IMR-90 (cell line): ENCODE data around the gene FSTL5. TPM values are rescaled to one million over a fixed set of nuclear protein-coding genes. Genes with fewer than 3 reads are reported as not detected.

Experiments used
- ATAC-seq: fragments of 200-7000 bp; cut with Tn5 transposase; 2 replicates; pipeline ENCODE4 v1.9.1; 2020; ENCODE audit warnings: low read depth, mild to moderate bottlenecking, moderate library complexity
- BruUV-seq: library from RNA; stranded (reverse); fragments of 400-500 nt; replicated peaks from 2 replicates; lab custom pipeline; 2021; lab: Mats Ljungman, UMichigan
- CTCF ChIA-PET: fragments of 300-600 bp; formaldehyde crosslinking; extraction: SDS; loops from one replicate; lab custom pipeline; 2021; ENCODE audit warnings: antibody characterized with exemption; lab: Yijun Ruan, JAX
- POLR2A ChIA-PET: fragments of 300-600 bp; sonication (Branson Sonifier 250); formaldehyde crosslinking; loops from one replicate; lab custom pipeline; 2022; ENCODE audit warnings: antibody characterized with exemption; ENCODE audit not compliant: unreplicated experiment; lab: Charles Lee
- DNase-seq: peaks from one replicate; pipeline ENCODE4 v3.0.0; 2013
- H2AFZ ChIP-seq: replicated peaks from 2 replicates; pipeline ENCODE3; 2013; ENCODE audit warnings: low read length, mild to moderate bottlenecking; ENCODE audit not compliant: poor library complexity
- H2AK5ac ChIP-seq: 2 replicates; pipeline ENCODE4 v1.6.1; 2013; ENCODE audit warnings: low read depth, low read length, inconsistent platforms
- H2AK9ac ChIP-seq: replicated peaks from 2 replicates; pipeline ENCODE3; 2013; ENCODE audit warnings: mild to moderate bottlenecking, low read depth, low read length, moderate library complexity; ENCODE audit not compliant: poor library complexity
- H2BK120ac ChIP-seq: 2 replicates; pipeline ENCODE4 v1.6.1; 2013; ENCODE audit warnings: low read depth, low read length, inconsistent platforms
- H2BK15ac ChIP-seq: 3 replicates; pipeline ENCODE4 v1.6.1; 2013; ENCODE audit warnings: low read depth, low read length, inconsistent platforms
- H2BK20ac ChIP-seq: 2 replicates; pipeline ENCODE4 v1.6.1; 2013; ENCODE audit warnings: low read depth, mild to moderate bottlenecking, inconsistent platforms, low read length, moderate library complexity
- H2BK5ac ChIP-seq: 2 replicates; pipeline ENCODE4 v1.6.1; 2013; ENCODE audit warnings: mild to moderate bottlenecking, low read depth, low read length, inconsistent platforms; ENCODE audit not compliant: poor library complexity, severe bottlenecking
- H3K14ac ChIP-seq: replicated peaks from 2 replicates; pipeline ENCODE4 v1.6.1; 2013; ENCODE audit warnings: low read depth, low read length, inconsistent platforms
- H3K18ac ChIP-seq: 2 replicates; pipeline ENCODE4 v1.6.1; 2013; ENCODE audit warnings: low read depth, low read length, control low read depth
- H3K23ac ChIP-seq: 2 replicates; pipeline ENCODE4 v1.6.1; 2013; ENCODE audit warnings: low read depth, low read length, inconsistent platforms
- H3K27ac ChIP-seq: 2 replicates; pipeline ENCODE4 v1.5.1; 2013; ENCODE audit warnings: mild to moderate bottlenecking, control low read depth, low read length; ENCODE audit not compliant: insufficient read depth
- H3K27me3 ChIP-seq: 2 replicates; pipeline ENCODE4 v1.6.1; 2013; ENCODE audit warnings: low read length; ENCODE audit not compliant: control insufficient read depth, insufficient read depth
- H3K36me3 ChIP-seq: 2 replicates; pipeline ENCODE4 v1.6.1; 2013; ENCODE audit warnings: low read length, mixed read lengths; ENCODE audit not compliant: control insufficient read depth, insufficient read depth
- H3K4ac ChIP-seq: 2 replicates; pipeline ENCODE4 v1.6.1; 2013; ENCODE audit warnings: low read depth, low read length, inconsistent platforms
- H3K4me1 ChIP-seq: 2 replicates; pipeline ENCODE4 v1.6.1; 2013; ENCODE audit warnings: low read length, mixed read lengths; ENCODE audit not compliant: control insufficient read depth, insufficient read depth
- H3K4me2 ChIP-seq: 2 replicates; pipeline ENCODE4 v1.6.1; 2013; ENCODE audit warnings: low read depth, mild to moderate bottlenecking, control low read depth, low read length, moderate library complexity
- H3K4me3 ChIP-seq: 2 replicates; pipeline ENCODE4 v1.5.1; 2013; ENCODE audit warnings: low read depth, mild to moderate bottlenecking, control low read depth, low read length, moderate library complexity; ENCODE audit not compliant: insufficient read depth
- H3K56ac ChIP-seq: 2 replicates; pipeline ENCODE4 v1.6.1; 2013; ENCODE audit warnings: low read length, inconsistent platforms; ENCODE audit not compliant: insufficient read depth; ENCODE audit errors: extremely low read depth
- H3K79me1 ChIP-seq, 2 experiments: 2 replicates each; pipeline ENCODE4 v1.6.1; 2013; ENCODE audit warnings: low read length in 2 of 2, inconsistent platforms in 1 of 2, low read depth in 1 of 2
- H3K9ac ChIP-seq: 2 replicates; pipeline ENCODE4 v1.6.1; 2013; ENCODE audit warnings: low read depth, low read length, control low read depth
- H3K9me1 ChIP-seq: 2 replicates; pipeline ENCODE4 v1.6.1; 2013; ENCODE audit warnings: low read length, inconsistent platforms; ENCODE audit not compliant: insufficient read depth
- H3K9me3 ChIP-seq: 2 replicates; pipeline ENCODE4 v1.6.1; 2013; ENCODE audit warnings: low read length; ENCODE audit not compliant: control insufficient read depth, insufficient read depth
- H4K20me1 ChIP-seq: 2 replicates; pipeline ENCODE4 v1.6.1; 2013; ENCODE audit warnings: low read length, inconsistent platforms; ENCODE audit not compliant: insufficient read depth
- H4K5ac ChIP-seq: 2 replicates; pipeline ENCODE4 v1.6.1; 2013; ENCODE audit warnings: mild to moderate bottlenecking, low read depth, low read length, control low read depth
- H4K8ac ChIP-seq, 2 experiments: 2 replicates each; pipeline ENCODE4 v1.6.1; 2013; ENCODE audit warnings: low read depth in 2 of 2, low read length in 2 of 2, control low read depth in 1 of 2, inconsistent platforms in 1 of 2
- H4K91ac ChIP-seq: 2 replicates; pipeline ENCODE4 v1.6.1; 2013; ENCODE audit warnings: low read depth, low read length, inconsistent platforms; ENCODE audit not compliant: insufficient read depth
- BHLHE40 ChIP-seq: fragments of 150-350 bp; IDR thresholded peaks from 2 replicates; pipeline ENCODE4 v1.6.1; 2016; ENCODE audit warnings: mild to moderate bottlenecking, low read depth, low read length
- CEBPB ChIP-seq: IDR thresholded peaks from 2 replicates; pipeline ENCODE4 v1.6.1; 2012; ENCODE audit warnings: low read depth, low read length, improper control_type of control experiment
- MAFK ChIP-seq: IDR thresholded peaks from 2 replicates; pipeline ENCODE4 v1.6.1; 2012; ENCODE audit warnings: low read depth, low read length, improper control_type of control experiment
- MAZ ChIP-seq: IDR thresholded peaks from 2 replicates; pipeline ENCODE4 v1.6.1; 2012; ENCODE audit warnings: low read depth, mild to moderate bottlenecking, low read length, improper control_type of control experiment, moderate library complexity, borderline replicate concordance
- MXI1 ChIP-seq: IDR thresholded peaks from 2 replicates; pipeline ENCODE4 v1.6.1; 2012; ENCODE audit warnings: low read depth, mild to moderate bottlenecking, low read length, moderate library complexity, borderline replicate concordance
- WGBS, 2 experiments: methylation state at CpG; one replicate each; pipeline versions ENCODE4 v1.1.5 to v1.1.7; 2013; ENCODE audit warnings: missing lambda C conversion rate in 2 of 2; ENCODE audit not compliant: insufficient read length in 1 of 2; ENCODE audit errors: extremely low coverage in 2 of 2; 5-methylcytosine and 5-hydroxymethylcytosine counted together
- dilution Hi-C: fragments of 300-500 bp; cut with HindIII; formaldehyde crosslinking; loops from one replicate; pipeline ENCODE4 v1.14.3; 2018; ENCODE audit warnings: low sequenced_read_pairs; ENCODE audit not compliant: unreplicated experiment
- in situ Hi-C: fragments of 300-500 bp; cut with MboI; formaldehyde crosslinking; loops from 3 replicates; pipeline ENCODE4 v1.14.3; 2019; ENCODE audit warnings: low sequenced_read_pairs, inconsistent platforms, mixed read lengths
- intact Hi-C: fragments of 100-400 bp; cut with micrococcal nuclease; formaldehyde crosslinking; loops from 2 replicates; pipeline ENCODE4 v1.10.0; 2022
- polyA plus RNA-seq, 3 experiments: library from polyadenylated mRNA; depleted of rRNA; stranded (reverse); fragments of >200 nt; gene quantifications; 2 replicates each; pipeline ENCODE4 v1.2.3, GENCODE V29; 2012; ENCODE audit warnings: low replicate concordance in 1 of 3
- total RNA-seq: library from RNA; depleted of rRNA; stranded (reverse); fragments of >200 nt; gene quantifications from 2 replicates; pipeline ENCODE4 v1.2.3, GENCODE V29; 2012

Gene FSTL5
- total and polyA plus RNA-seq, 2 of the 4 experiments (the other 2 are of a cell fraction), result under 0.01 TPM; not detected in 1

- Histone ChIP-seq H3K18ac (no peak overlapping the region), H2AFZ (no peak overlapping the region), H3K4me1 (no peaks in the 10 kb centered on the region), H3K4me3 (no peak overlapping the region), H3K27ac (no peak overlapping the region), H3K9me1 (no peaks in the 10 kb centered on the region), H3K79me1 (no peaks in the 10 kb centered on the region), H3K27me3 (no peaks in the 10 kb centered on the region), H2AK9ac (no peak overlapping the region), H3K4ac (no peak overlapping the region), H2BK15ac (no peak overlapping the region), H3K4me2 (no peak overlapping the region), H3K56ac (no peak overlapping the region), H4K91ac (no peak overlapping the region), H3K9me3 (no peaks in the 10 kb centered on the region), H2BK120ac (no peak overlapping the region), H4K8ac (no peak overlapping the region), H4K20me1 (no peaks in the 10 kb centered on the region), H3K9ac (no peak overlapping the region), H2BK5ac (no peak overlapping the region), H2AK5ac (no peak overlapping the region), H3K23ac (no peak overlapping the region), H3K36me3 (no peaks in the 10 kb centered on the region), H3K14ac (no peak overlapping the region), H4K5ac (no peak overlapping the region), H2BK20ac (no peak overlapping the region)
- ATAC-seq (no peak), DNase-seq (no peak)
- no TSS peak for BruUV-seq
- ChIA-PET POLR2A (no interaction called here), CTCF (no interaction called here)
- WGBS, 2 experiments, result no CpG with 5 or more reads among the region's 2 CpGs
- dilution Hi-C loops, result no loop called here
- intact Hi-C loops, result no loop called here
- in situ Hi-C loops, result no loop called here
- no peak for TF ChIP-seq MAZ
- TF ChIP-seq MAFK, result no peak
- no peak for TF ChIP-seq CEBPB
- TF ChIP-seq BHLHE40, result no peak
- TF ChIP-seq MXI1, result no peak
These were observed 46.7 kb downstream of the FSTL5 start for GRCh38 chr4:162117051-162117450.
